Immature natural killer cell (primary cell): ENCODE measurements around the gene RETREG2. TPM values are rescaled to one million over a fixed set of nuclear protein-coding genes. Genes with fewer than 3 reads are reported as not detected.
A peak's percentile ranks its signal among the peaks of the same experiment; 100 is the strongest.

Experiments
- DNase-seq, 3 donors: peaks; one replicate each; pipeline ENCODE4 v3.0.0; 2022; ENCODE audit warnings: mixed read lengths in 1 of 3
- H3K27ac Mint-ChIP-seq, 6 donors: one replicate each; pipeline ENCODE4 v1.8.0; 2020; ENCODE audit warnings: mixed read lengths in 6 of 6, mild to moderate bottlenecking in 5 of 6, inconsistent platforms in 4 of 6, moderate library complexity in 3 of 6
- H3K27me3 Mint-ChIP-seq, 3 donors: one replicate each; pipeline ENCODE4 v1.8.0; 2020 to 2021; ENCODE audit warnings: low read depth in 3 of 3, mild to moderate bottlenecking in 3 of 3, mixed read lengths in 3 of 3, moderate library complexity in 3 of 3, inconsistent platforms in 1 of 3
- H3K36me3 Mint-ChIP-seq, 3 donors: one replicate each; pipeline ENCODE4 v1.8.0; 2020; ENCODE audit warnings: mixed read lengths in 3 of 3, inconsistent platforms in 2 of 3, mild to moderate bottlenecking in 2 of 3
- H3K4me1 Mint-ChIP-seq, 2 donors: one replicate each; pipeline ENCODE4 v1.8.0; 2020; ENCODE audit warnings: inconsistent platforms in 2 of 2, mild to moderate bottlenecking in 2 of 2, mixed read lengths in 2 of 2, moderate library complexity in 1 of 2
- H3K4me3 Mint-ChIP-seq, 5 donors: one replicate each; pipeline ENCODE4 v1.8.0; 2020; ENCODE audit warnings: mild to moderate bottlenecking in 5 of 5, mixed read lengths in 5 of 5, inconsistent platforms in 3 of 5, moderate library complexity in 3 of 5
- H3K9me3 Mint-ChIP-seq, 6 donors: one replicate each; pipeline ENCODE4 v1.8.0; 2020; ENCODE audit warnings: mild to moderate bottlenecking in 6 of 6, mixed read lengths in 6 of 6, inconsistent platforms in 4 of 6, moderate library complexity in 3 of 6
- polyA plus RNA-seq, 3 donors: library from polyadenylated mRNA; unstranded; fragments of 300-500 nt; fragmentation: Illumina TruSeq; gene quantifications; one replicate each; pipeline ENCODE4 v1.2.3, GENCODE V29; 2021

RETREG2 gene
- polyA plus RNA-seq, 3 donors from 2014 or later = 51.2 to 88.6 (median 58.6) TPM

DNA sequence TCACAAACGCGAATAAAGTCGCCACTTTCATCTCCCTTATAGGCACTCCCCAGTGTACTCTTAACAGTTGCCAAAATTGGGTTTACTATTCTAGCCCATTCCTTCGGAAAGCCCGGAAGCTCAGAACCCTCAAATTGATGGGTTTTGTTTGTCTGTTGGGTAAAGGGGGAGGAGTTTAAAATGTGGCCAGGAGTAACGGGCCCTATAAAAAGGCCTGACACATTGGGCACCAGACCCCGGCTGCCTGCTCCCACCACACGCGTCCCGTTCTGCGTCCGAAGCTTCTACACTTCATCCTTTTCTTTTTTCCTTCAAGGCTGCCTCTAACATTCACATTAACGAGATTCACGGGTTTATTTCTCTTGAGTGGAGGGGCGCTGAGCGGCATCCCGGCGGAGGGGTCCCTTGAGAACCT is 18.3 kb upstream of the RETREG2 start:
- peaks cover 6 to 7% (median 6%) of the 10 kb centered on the region in 3 donors for H3K27me3 Mint-ChIP-seq
- DNase-seq = no peak
- peaks cover 15 to 21% of the 10 kb centered on the region in 2 donors for H3K4me1 Mint-ChIP-seq
- H3K9me3 Mint-ChIP-seq = no peaks in the 10 kb centered on the region
- H3K27ac Mint-ChIP-seq = peak overlapping the region; percentile 91 to 99 (median 98)
- H3K4me3 Mint-ChIP-seq = peak overlapping the region; percentile 93 to 98 (median 97)
- peaks cover 8 to 17% (median 14%) of the 10 kb centered on the region in 3 donors for H3K36me3 Mint-ChIP-seq

DNA sequence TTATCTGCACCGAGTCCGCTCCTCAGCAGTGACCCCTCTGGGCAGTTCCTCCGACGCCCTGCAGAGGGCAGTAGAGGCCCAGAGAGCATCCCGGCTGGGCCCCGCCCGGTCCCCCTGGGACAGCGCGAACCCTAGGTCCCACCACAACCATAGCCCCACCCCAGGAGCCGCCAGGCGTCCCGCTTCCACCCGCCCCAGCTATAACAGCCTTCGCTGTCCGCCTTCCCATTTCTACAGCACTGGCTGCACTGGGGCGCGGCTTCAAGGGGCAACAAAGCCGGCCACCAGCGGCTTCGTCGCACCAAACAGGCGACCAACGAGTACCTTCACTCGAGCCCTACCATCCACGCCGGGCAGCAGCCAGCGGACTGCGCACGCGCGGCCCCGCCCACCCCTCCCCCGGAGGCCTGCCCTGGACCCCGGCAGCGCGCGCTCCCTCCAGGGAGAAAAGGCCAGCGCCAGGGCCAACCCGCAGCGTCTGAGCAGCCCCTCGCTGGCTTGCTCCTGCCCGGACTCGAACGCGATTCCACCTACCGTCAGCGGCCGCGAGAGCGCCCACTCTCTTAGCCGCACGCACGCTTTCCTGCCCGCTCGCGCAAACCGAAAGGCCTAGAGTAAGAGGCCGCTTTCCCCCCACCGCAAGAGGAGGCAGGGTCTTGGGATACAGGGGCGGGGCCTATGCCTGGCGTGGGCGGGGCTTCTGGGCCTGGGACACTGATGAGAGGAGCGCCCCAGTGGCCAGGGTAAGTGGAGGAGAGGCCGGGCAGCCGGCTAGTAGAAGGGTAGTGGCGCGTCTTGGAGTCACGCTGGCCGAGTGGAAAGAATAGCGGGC is 17.7 kb upstream of the RETREG2 start, which contains the start of gene NHEJ1:
NHEJ1 (minus strand) TSS at position 630 of the 832 bp plus-strand sequence. CDS start 2,453 bp downstream, outside the sequence.
- Mint-ChIP-seq H3K4me1 (peaks cover 15 to 21% of the 10 kb centered on the region in 2 donors), H3K27ac (peak within 1 kb of the TSS; percentile 91 to 99 (median 98)), H3K9me3 (no peaks in the 10 kb centered on the region), H3K36me3 (peaks cover 8 to 17% (median 14%) of the 10 kb centered on the region in 3 donors), H3K27me3 (peaks cover 6 to 7% (median 6%) of the 10 kb centered on the region in 3 donors), H3K4me3 (peak within 1 kb of the TSS; percentile 93 to 98 (median 97))
- DNase-seq = peak; percentile 95

DNA sequence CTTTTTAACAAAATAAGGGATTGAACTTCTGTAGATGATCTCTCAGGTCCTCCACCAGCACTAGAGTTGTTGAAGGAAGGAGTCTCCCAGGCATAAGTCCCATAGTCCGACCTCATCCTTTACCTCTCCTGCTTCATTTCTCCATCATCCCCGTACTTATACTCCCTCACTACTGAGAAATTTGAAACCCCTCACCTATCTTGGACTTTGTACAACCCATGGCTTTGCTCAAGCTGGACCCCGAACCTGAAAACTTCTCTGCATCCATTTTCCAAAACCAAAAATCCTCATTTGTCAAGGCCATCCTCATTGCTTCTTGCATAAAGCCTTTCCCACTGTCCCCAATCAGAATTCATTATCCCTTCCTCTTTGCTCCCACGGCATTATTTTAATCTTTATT is 17.0 kb upstream of the RETREG2 start:
- H3K27me3 Mint-ChIP-seq = peaks cover 6 to 7% (median 6%) of the 10 kb centered on the region in 3 donors
- no peak for DNase-seq
- peaks cover 8 to 17% (median 17%) of the 10 kb centered on the region in 3 donors for H3K36me3 Mint-ChIP-seq
- peak overlapping the region; percentile 93 to 98 (median 97) for H3K4me3 Mint-ChIP-seq
- peaks cover 15 to 21% of the 10 kb centered on the region in 2 donors for H3K4me1 Mint-ChIP-seq
- H3K27ac Mint-ChIP-seq = peak overlapping the region; percentile 70 to 99 (median 96)
- H3K9me3 Mint-ChIP-seq = no peaks in the 10 kb centered on the region

DNA sequence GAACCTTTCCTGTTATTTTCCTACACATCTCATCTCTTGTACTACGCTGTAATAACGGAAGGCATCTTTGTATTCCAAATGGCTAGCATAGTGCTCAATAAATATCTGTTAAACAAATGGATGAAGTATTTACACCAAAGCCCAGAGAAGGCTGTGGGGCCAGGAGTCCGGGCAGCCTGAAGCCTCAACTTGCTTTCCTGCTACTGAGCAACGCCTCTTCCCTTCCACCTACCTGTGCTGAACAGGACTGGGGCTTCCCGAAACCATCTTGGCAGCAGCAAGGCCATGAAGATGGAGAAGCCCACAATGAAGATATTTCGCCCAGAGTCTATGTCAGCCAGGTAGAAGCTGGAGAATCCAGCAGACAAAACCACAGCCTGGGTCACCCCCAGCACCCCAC is 14.9 kb upstream of the RETREG2 start:
- Mint-ChIP-seq H3K4me1 (peaks cover 15 to 21% of the 10 kb centered on the region in 2 donors), H3K9me3 (no peaks in the 10 kb centered on the region), H3K36me3 (peaks cover 0 to 4% (median 3%) of the 10 kb centered on the region in 3 donors), H3K27me3 (peaks cover 6 to 7% (median 6%) of the 10 kb centered on the region in 3 donors), H3K27ac (no peak overlapping the region), H3K4me3 (peak overlapping the region in 1 of 5 donors; percentile 25)
- no peak for DNase-seq

DNA sequence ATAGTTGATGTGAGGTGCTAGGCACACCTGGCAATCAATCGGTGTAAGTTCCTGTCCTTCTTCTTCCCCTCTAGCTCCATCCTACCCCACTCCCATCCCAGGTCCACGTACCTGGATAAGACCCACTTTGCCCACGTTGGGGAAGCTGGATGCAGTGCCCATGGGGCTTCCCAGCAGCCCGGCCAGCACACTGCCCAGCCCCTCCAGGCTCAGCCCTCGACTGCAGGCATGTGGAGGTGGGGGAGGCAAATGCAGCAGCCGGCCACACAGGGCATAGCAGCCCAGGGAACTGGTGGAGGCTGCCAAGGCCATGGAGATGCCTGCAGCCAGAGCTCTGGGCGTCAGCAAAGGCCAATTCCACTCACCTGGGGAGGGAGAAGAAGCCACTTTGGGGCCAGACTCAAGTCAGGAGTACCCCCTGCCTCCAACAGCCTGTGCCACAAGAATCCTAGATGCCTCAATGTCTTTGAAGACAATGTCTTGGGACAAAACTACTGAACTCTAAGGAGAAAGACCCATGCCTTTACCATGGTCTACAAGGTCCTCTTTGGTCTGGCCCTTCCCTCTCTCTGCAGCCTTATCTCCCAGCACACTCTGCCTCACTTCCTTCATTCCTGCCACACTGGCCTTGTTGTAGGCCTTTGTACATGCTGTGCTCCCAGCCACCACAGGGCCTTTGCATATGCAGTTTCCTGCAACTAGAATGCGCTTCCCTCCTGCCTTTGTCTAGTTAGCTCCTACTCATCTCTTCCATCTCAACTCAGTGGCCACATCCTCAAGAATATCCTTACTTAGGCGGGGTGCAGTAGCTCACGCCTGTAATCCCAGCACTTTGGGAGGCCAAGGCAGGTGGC is 12.8 kb upstream of the RETREG2 start:
- peak overlapping the region in 1 of 6 donors; percentile 17 for H3K27ac Mint-ChIP-seq
- no peak overlapping the region for H3K4me3 Mint-ChIP-seq
- peaks cover 9 to 12% of the 10 kb centered on the region in 2 donors for H3K4me1 Mint-ChIP-seq
- H3K36me3 Mint-ChIP-seq = peaks cover 0 to 4% (median 3%) of the 10 kb centered on the region in 3 donors
- no peak for DNase-seq
- no peaks in the 10 kb centered on the region for H3K9me3 Mint-ChIP-seq
- H3K27me3 Mint-ChIP-seq = peaks cover 3 to 4% (median 3%) of the 10 kb centered on the region in 3 donors

DNA sequence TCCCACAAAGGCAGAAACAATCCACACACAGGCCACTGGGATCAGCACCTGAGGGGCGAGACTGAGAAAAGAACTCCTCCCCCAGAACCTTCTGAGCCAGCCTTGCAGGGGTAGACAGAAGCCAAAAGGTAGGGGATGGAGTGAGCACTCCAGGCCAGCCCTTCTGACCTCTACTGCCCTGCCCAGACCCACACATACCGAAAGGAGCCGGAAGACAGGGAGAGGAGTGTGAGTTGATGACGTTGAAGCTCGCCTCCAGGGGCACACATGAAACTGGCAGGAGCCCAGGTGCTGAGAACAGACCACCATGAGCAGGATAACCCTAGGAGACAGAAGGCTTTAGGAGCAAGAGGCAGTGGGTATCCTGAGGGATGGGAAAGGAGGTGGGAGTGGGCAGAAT is 10.1 kb upstream of the RETREG2 start:
- Mint-ChIP-seq H3K4me3 (no peak overlapping the region), H3K4me1 (peaks cover 0 to 2% of the 10 kb centered on the region in 2 donors), H3K27me3 (no peaks in the 10 kb centered on the region), H3K36me3 (peaks cover 0 to 16% (median 4%) of the 10 kb centered on the region in 3 donors), H3K9me3 (no peaks in the 10 kb centered on the region), H3K27ac (peak overlapping the region in 1 of 6 donors; percentile 78)
- no peak for DNase-seq

DNA sequence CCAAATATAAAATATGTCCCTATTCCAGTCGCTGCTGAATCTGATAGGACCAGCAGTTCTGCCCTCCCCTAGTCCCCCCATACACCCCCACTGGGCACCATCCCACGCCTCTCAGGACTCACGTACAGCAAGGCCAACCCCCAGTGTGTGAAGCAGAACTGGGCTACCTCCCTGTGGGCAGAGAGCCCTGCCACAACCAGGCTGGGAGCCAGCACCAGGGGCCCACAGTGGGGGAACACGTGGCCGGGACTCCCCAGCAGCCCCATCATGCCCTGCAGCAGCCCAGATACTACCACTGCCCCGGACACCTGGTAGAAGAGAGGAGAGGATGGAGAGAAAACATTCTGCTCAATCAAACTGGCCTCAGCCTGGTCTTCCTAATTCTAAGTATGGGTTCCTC is 9.5 kb upstream of the RETREG2 start:
- Mint-ChIP-seq H3K27me3 (no peaks in the 10 kb centered on the region), H3K4me1 (peaks cover 0 to 2% of the 10 kb centered on the region in 2 donors), H3K36me3 (peaks cover 0 to 20% (median 4%) of the 10 kb centered on the region in 3 donors), H3K4me3 (no peak overlapping the region), H3K27ac (no peak overlapping the region), H3K9me3 (no peaks in the 10 kb centered on the region)
- DNase-seq = no peak

DNA sequence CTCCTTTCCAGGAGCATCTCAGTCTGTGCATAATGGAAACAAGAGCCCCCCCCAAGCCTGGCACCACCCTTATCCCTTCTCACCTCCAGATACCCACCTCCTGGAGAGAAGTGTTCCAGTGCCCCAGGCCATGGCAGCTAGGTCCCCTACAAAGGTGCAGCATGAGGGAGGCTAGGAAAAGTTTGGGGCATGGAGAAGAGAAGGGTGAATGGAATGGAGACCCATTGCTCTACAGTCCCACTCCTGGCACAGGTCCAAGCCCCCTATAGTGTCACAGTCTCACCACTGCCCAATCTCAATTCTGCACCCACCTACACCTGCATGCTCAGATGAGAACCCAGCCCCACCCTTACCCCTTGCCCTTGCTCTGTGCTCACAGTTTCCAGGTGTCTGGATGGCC is 9.1 kb upstream of the RETREG2 start:
- no peak for DNase-seq
- no peak overlapping the region for H3K27ac Mint-ChIP-seq
- no peaks in the 10 kb centered on the region for H3K27me3 Mint-ChIP-seq
- no peak overlapping the region for H3K4me3 Mint-ChIP-seq
- no peaks in the 10 kb centered on the region for H3K9me3 Mint-ChIP-seq
- H3K4me1 Mint-ChIP-seq = peaks cover 2 to 3% of the 10 kb centered on the region in 2 donors
- peaks cover under 1 to 22% (median 6%) of the 10 kb centered on the region in 3 donors for H3K36me3 Mint-ChIP-seq

DNA sequence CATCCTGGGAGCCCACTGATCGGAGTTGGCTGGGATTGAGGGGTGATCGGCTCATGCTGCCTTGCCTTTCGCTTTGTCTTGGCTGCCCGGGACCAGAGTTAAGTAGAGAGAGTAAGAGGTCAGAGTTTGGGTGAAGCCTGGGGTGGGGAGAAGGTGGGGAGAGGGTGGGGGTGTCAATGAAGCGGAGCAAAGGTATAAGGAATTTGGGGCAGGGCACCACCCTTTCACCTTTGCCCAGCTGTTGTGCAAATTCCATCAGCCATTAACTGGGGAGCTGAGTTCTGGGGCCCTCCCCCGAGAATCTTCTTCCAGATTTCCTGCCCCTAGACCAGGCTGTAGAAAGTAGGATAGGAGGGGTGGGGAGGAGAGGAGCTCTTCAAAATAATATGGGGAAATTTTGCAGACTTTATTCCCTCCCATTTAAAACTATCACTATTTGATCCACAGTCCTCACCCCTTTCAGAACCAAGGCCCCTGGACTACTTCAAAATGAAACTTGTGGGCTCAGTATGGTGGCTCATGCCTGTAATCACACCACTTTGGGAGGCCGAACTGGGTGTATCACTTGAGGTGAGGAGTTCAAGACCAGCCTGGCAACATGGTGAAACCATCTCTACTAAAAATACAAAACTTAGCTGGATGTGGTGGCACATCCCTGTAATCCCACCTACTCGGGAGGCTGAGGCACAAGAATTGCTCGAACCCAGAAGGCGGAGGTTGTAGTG is 8.0 kb upstream of the RETREG2 start, which contains the start of gene SLC23A3:
SLC23A3 (minus strand) TSS at position 100 of the 725 bp plus-strand sequence; CDS start at position 55, 45 bp downstream.
- Mint-ChIP-seq H3K9me3 (no peaks in the 10 kb centered on the region), H3K36me3 (peaks cover 8 to 31% (median 12%) of the 10 kb centered on the region in 3 donors), H3K4me1 (peaks cover 11 to 12% of the 10 kb centered on the region in 2 donors), H3K27ac (peak within 1 kb of the TSS in 2 of 6 donors; percentile 69 to 80), H3K27me3 (peaks cover 0 to 2% (median 0%) of the 10 kb centered on the region in 3 donors), H3K4me3 (no peak within 1 kb of the TSS)
- DNase-seq = no peak

DNA sequence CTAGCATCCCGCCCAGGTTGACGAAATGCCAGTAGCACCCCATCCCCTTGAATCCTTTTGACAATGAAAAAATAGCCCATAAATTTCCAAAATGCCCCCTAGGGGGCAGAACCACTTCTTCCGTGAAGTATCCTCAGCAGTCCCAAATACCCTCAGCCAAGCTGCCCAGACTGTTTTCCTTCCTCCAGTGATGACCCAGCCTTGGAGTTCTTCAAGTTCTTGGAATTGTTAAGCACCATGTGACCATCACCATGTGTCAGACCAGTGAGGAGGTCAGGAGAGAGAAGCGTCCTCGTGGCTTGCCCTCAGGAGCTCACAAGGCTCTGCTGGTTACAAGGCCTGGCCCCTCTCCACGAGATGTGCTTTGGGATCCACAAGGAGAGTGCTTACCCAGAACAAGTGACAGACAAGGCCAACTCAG is 6.8 kb upstream of the RETREG2 start:
- Mint-ChIP-seq H3K4me1 (peaks cover 21 to 22% of the 10 kb centered on the region in 2 donors), H3K27ac (peak overlapping the region; percentile 35 to 80 (median 68)), H3K36me3 (peaks cover 8 to 31% (median 8%) of the 10 kb centered on the region in 3 donors), H3K27me3 (peaks cover 0 to 4% (median 2%) of the 10 kb centered on the region in 3 donors), H3K4me3 (no peak overlapping the region), H3K9me3 (no peaks in the 10 kb centered on the region)
- DNase-seq = peak; percentile 37 to 52 (median 42)

DNA sequence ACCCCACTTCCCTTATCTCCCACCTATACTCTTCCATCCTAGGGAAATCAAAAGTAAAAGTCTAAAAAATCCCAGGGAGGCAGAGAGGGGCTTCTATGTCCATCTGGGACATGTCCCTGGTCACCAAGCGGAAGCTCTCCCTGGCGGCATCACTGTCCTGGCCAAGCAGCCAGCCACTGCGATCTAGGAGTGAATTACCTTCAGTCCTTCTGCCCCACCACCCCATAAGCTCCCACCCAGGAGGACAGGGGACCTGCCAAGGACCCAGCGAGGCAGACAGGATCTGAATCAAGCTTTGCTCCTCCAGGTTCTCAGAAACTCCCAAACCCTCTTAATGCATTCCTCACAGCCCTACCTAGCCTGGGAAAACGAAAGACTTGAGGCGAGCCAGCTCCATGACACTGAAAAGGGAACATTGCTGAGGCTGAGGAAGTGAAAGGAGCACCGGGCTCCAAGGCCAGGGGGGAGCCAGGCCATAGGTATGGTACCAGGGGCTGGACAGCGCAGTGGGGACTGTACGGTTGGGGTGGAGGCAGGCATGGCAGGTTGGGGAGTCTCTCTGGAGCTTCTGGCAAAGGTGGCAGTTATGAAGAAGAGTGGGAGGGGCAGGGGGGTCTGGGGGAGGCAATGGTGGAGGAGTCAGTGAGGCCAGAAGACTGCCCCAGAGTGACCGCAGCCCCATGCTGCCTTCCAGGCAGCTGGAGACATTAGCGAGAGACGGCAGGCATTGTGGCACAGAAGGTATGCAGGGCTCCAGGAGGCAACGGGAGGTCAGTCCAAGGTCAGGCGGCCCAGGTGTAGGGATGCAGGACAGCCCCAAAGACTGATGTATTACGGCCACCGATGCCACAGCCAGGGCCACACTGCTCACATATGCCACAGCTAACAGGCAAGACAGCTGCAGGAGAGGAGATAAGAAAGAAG is 5.6 kb upstream of the RETREG2 start:
- peaks cover 26 to 28% of the 10 kb centered on the region in 2 donors for H3K4me1 Mint-ChIP-seq
- DNase-seq = no peak
- H3K27me3 Mint-ChIP-seq = peaks cover 6 to 10% (median 6%) of the 10 kb centered on the region in 3 donors
- peak overlapping the region in 5 of 6 donors; percentile 22 to 80 (median 64) for H3K27ac Mint-ChIP-seq
- no peak overlapping the region for H3K4me3 Mint-ChIP-seq
- H3K36me3 Mint-ChIP-seq = peaks cover 8 to 27% (median 8%) of the 10 kb centered on the region in 3 donors
- H3K9me3 Mint-ChIP-seq = no peaks in the 10 kb centered on the region

DNA sequence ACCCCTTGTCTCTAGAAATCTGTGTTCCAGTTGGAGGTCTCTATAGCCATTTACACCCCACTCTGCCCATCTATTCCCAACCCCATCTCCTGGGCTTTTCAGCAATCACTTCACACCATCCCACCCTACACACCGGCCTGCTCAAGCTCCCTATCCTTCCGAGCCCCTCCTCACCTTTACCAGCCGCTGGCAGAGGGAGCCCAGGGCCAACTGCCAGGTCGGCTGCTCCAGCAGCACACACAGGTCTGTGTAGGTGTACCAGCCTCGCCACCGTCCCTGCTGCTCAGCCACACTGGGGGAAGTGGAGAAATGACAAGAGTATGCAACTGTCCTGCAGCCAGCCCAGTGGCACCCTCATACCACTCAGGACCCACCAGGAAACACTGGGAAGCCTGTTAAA is 4.9 kb upstream of the RETREG2 start:
- Mint-ChIP-seq H3K4me1 (peaks cover 29 to 32% of the 10 kb centered on the region in 2 donors), H3K9me3 (no peaks in the 10 kb centered on the region), H3K27ac (peak overlapping the region in 1 of 6 donors; percentile 39), H3K36me3 (peaks cover 8 to 27% (median 8%) of the 10 kb centered on the region in 3 donors), H3K4me3 (no peak overlapping the region), H3K27me3 (peaks cover 11 to 16% (median 12%) of the 10 kb centered on the region in 3 donors)
- DNase-seq = no peak
